ENCODE results near the gene ANAPC15.

- no peak for TF ChIP-seq CTCF (IDR thresholded peaks at IDR 0.05; ENCODE audit: extremely low read depth in 1 of 2, insufficient read depth in 1 of 2, low read depth in 1 of 2, low read length in 2 of 2)
- no peak for TF ChIP-seq POLR2A (IDR thresholded peaks at IDR 0.05; ENCODE audit: low read depth, low read length)
- TF ChIP-seq MYC (IDR thresholded peaks at IDR 0.05; ENCODE audit: low read depth, low read length) = no peak
- no peak for TF ChIP-seq POLR2AphosphoS5 (IDR thresholded peaks at IDR 0.05; ENCODE audit: insufficient read depth, low read depth, low read length)
Measured at GRCh38 chr11:72138821-72139390, 26.4 kb upstream of the ANAPC15 start.

Measured in endothelial cell of umbilical vein (primary cell).